Endothelial cell of umbilical vein (primary cell): Measurements from ENCODE around the gene TNIK. TPM values are rescaled to one million over a fixed set of nuclear protein-coding genes. Genes with fewer than 3 reads are reported as not detected.

Source experiments
- BruUV-seq: library from RNA; stranded (reverse); fragments of 400-500 nt; replicated peaks from 2 replicates; lab custom pipeline; 2021; lab: Mats Ljungman, UMichigan
- CTCF ChIA-PET: fragments of 300-600, 350-600 bp; sonication (Branson Sonifier 250); formaldehyde crosslinking; loops from one replicate; lab custom pipeline; 2021; ENCODE audit warnings: antibody characterized with exemption, inconsistent platforms; lab: Charles Lee
- POLR2A ChIA-PET: fragments of 300-600, 350-600 bp; sonication (Branson Sonifier 250); formaldehyde crosslinking; loops from one replicate; lab custom pipeline; 2021; ENCODE audit warnings: antibody characterized with exemption, inconsistent platforms; lab: Charles Lee
- DNase-seq: peaks from one replicate; pipeline ENCODE4 v3.0.0-alpha.2; 2011; ENCODE audit warnings: low read depth, low spot score
- FAIRE-seq: peaks from 2 replicates; lab custom pipeline; 2011; peaks lifted over from hg19 to GRCh38; lab: Jason Lieb, UNC
- H2AFZ ChIP-seq: 2 replicates; pipeline ENCODE4 v1.6.0; 2012; ENCODE audit warnings: low read depth, low read length, control low read depth, inconsistent platforms
- H3K27ac ChIP-seq: 2 replicates; pipeline ENCODE4 v1.5.1; 2011; ENCODE audit warnings: low read depth, mild to moderate bottlenecking, control low read depth, low read length, moderate library complexity; ENCODE audit not compliant: insufficient read depth
- H3K27me3 ChIP-seq, 2 experiments: 2 replicates each; pipeline versions ENCODE4 v1.6.0 to v1.6.1; 2011; ENCODE audit warnings: low read length in 2 of 2, mixed read lengths in 1 of 2; ENCODE audit not compliant: control insufficient read depth in 2 of 2, insufficient read depth in 2 of 2
- H3K36me3 ChIP-seq, 2 experiments: 2 replicates in 1 of 2; 3 replicates in 1 of 2; pipeline ENCODE4 v1.5.1; 2011; ENCODE audit warnings: low read length in 2 of 2, mild to moderate bottlenecking in 1 of 2, moderate library complexity in 1 of 2; ENCODE audit not compliant: control insufficient read depth in 2 of 2, insufficient read depth in 2 of 2; ENCODE audit errors: extremely low read depth in 1 of 2
- H3K4me1 ChIP-seq: 3 replicates; pipeline ENCODE4 v1.5.1; 2011; ENCODE audit warnings: mild to moderate bottlenecking, low read length; ENCODE audit not compliant: control insufficient read depth, insufficient read depth; ENCODE audit errors: extremely low read depth
- H3K4me2 ChIP-seq: 2 replicates; pipeline ENCODE4 v1.6.1; 2011; ENCODE audit warnings: low read length, control low read depth, mixed read lengths; ENCODE audit not compliant: insufficient read depth
- H3K4me3 ChIP-seq, 3 experiments: fragments of 200-600 bp in 1 of 3; sonication (generic), shearing (Covaris generic) in 1 of 3; replicated peaks in 1 of 3; 2 replicates each; pipeline ENCODE4 v1.5.1; 2011 to 2016; ENCODE audit warnings: control low read depth in 3 of 3, low read length in 3 of 3, mild to moderate bottlenecking in 2 of 3, inconsistent platforms in 1 of 3, low read depth in 1 of 3, moderate library complexity in 1 of 3; ENCODE audit not compliant: insufficient read depth in 1 of 3
- H3K79me2 ChIP-seq: 2 replicates; pipeline ENCODE4 v1.6.0; 2012; ENCODE audit warnings: low read length, inconsistent platforms; ENCODE audit not compliant: control insufficient read depth, insufficient read depth
- H3K9ac ChIP-seq: replicated peaks from 2 replicates; pipeline ENCODE3; 2011; ENCODE audit warnings: low read length, control low read depth; ENCODE audit not compliant: insufficient read depth; ENCODE audit errors: extremely low read depth
- H3K9me1 ChIP-seq: replicated peaks from 3 replicates; pipeline ENCODE4 v1.6.0; 2011; ENCODE audit warnings: mild to moderate bottlenecking, low read length; ENCODE audit not compliant: control insufficient read depth, insufficient read depth; ENCODE audit errors: extremely low read depth
- H3K9me3 ChIP-seq: replicated peaks from 2 replicates; pipeline ENCODE4 v1.5.1; 2012; ENCODE audit warnings: low read length, inconsistent platforms; ENCODE audit not compliant: control insufficient read depth, insufficient read depth
- H4K20me1 ChIP-seq: replicated peaks from 2 replicates; pipeline ENCODE3; 2011; ENCODE audit warnings: mild to moderate bottlenecking, low read length; ENCODE audit not compliant: control insufficient read depth, insufficient read depth; ENCODE audit errors: extremely low read depth
- EZH2 ChIP-seq: IDR thresholded peaks from 2 replicates; pipeline ENCODE4 v1.6.1; 2012; ENCODE audit warnings: borderline replicate concordance, low read depth, mild to moderate bottlenecking, moderate library complexity, low read length, inconsistent platforms; ENCODE audit not compliant: severe bottlenecking
- FOS ChIP-seq: IDR thresholded peaks from 2 replicates; pipeline ENCODE4 v1.6.1; 2011; ENCODE audit warnings: mild to moderate bottlenecking, low read length, moderate library complexity, borderline replicate concordance; ENCODE audit not compliant: insufficient read depth
- GATA2 ChIP-seq: IDR thresholded peaks from 2 replicates; pipeline ENCODE4 v1.7.0; 2011; ENCODE audit warnings: low read depth, mild to moderate bottlenecking, moderate library complexity, mixed read lengths, low read length; ENCODE audit not compliant: insufficient read length, insufficient read depth
- JUN ChIP-seq: IDR thresholded peaks from 2 replicates; pipeline ENCODE4 v1.6.1; 2011; ENCODE audit warnings: borderline replicate concordance, low read depth; ENCODE audit not compliant: insufficient read length, insufficient read depth
- MAX ChIP-seq: IDR thresholded peaks from 2 replicates; pipeline ENCODE4 v1.6.1; 2011; ENCODE audit not compliant: insufficient read depth, insufficient read length
- MYC ChIP-seq: IDR thresholded peaks from one replicate; pipeline ENCODE4 v1.6.1; 2011; ENCODE audit warnings: mild to moderate bottlenecking, low read depth, low read length
- POLR2A ChIP-seq: IDR thresholded peaks from 2 replicates; pipeline ENCODE4 v1.6.1; 2012; ENCODE audit warnings: low read depth, mild to moderate bottlenecking, control low read depth, low read length
- POLR2AphosphoS5 ChIP-seq: IDR thresholded peaks from 2 replicates; pipeline ENCODE4 v1.6.1; 2012; ENCODE audit warnings: low read depth, mild to moderate bottlenecking, control low read depth, low read length, moderate library complexity; ENCODE audit not compliant: insufficient read depth
- dilution Hi-C: fragments of 300-500 bp; cut with MboI; formaldehyde crosslinking; loops from one replicate; pipeline ENCODE4 v1.15.0; 2019; ENCODE audit warnings: low sequenced_read_pairs; ENCODE audit not compliant: extremely low pct_ligation_motif_present
- intact Hi-C: fragments of 100-400 bp; cut with micrococcal nuclease; formaldehyde crosslinking; loops from one replicate; pipeline ENCODE4 v1.10.0; 2022
- polyA plus RNA-seq, 4 experiments: library from polyadenylated mRNA; depleted of rRNA in 3 of 4; stranded (reverse) in 3 of 4; unstranded in 1 of 4; fragments of >200 nt; gene quantifications; 2 replicates each; pipeline versions ENCODE4 v1.2.1 to v1.2.3, GENCODE V29; 2011 to 2012; ENCODE audit warnings: missing spikeins in 1 of 4
- total RNA-seq: library from RNA; stranded (reverse); gene quantifications from 2 replicates; pipeline ENCODE4 v1.2.3, GENCODE V29; 2021
- TF ChIP-seq, protein P1 (sequence below), 2 donors: IDR thresholded peaks; 1 replicate in 1 of 2; 2 replicates in 1 of 2; pipeline ENCODE4 v1.5.1; 2011; ENCODE audit warnings: low read length in 2 of 2, mild to moderate bottlenecking in 2 of 2, moderate library complexity in 2 of 2, control low read depth in 1 of 2, inconsistent platforms in 1 of 2, low read depth in 1 of 2; ENCODE audit not compliant: insufficient read depth in 1 of 2; ENCODE audit errors: extremely low read depth in 1 of 2

Gene TNIK
- total and polyA plus RNA-seq, 2 donors (not counting 3 experiments of a cell fraction or from before 2014, with no cell fraction given): 10.9 to 39.7 TPM

DNA sequence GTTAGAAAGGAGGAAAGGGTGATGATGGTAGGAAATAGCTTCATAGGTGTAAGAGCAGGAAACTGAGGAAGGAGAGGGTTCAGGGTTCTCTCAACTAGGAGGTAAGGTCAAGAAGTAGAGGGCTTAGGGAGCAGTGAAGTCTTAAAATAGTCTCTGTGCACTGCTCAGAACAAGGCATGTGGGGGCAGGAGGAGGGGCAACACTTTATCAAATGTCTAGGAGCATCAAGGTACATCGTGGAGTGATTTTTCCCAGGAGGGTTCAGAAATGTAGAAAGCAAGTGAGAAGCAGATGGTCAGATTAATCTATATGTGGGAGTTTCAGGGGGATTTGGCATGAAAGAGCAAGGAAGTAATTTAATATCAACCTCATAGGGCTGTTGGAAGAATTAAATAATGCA is 58.8 kb downstream of the TNIK start:
- Histone ChIP-seq H3K4me2 (no peak overlapping the region), H3K4me3 (no peak overlapping the region), H3K4me1 (peaks cover 9% of the 10 kb centered on the region), H3K27me3 (no peaks in the 10 kb centered on the region), H4K20me1 (no peaks in the 10 kb centered on the region), H3K27ac (no peak overlapping the region), H3K9me1 (no peaks in the 10 kb centered on the region), H2AFZ (no peak overlapping the region), H3K9ac (no peak overlapping the region), H3K36me3 (no peaks in the 10 kb centered on the region), H3K9me3 (no peaks in the 10 kb centered on the region), H3K79me2 (peaks cover 21% of the 10 kb centered on the region)
- FAIRE-seq: no peak
- intact Hi-C loops (no loop called here), dilution Hi-C loops (no loop called here)
- no TSS peak for BruUV-seq
- CTCF ChIA-PET: interaction anchor here (1.2 kb wide), 1 partner anchor 17 kb away, joined by 4 read pairs; no protein-coding TSS in a partner anchor
- POLR2A ChIA-PET: no interaction called here
- TF ChIP-seq POLR2A (no peak), JUN (no peak), POLR2AphosphoS5 (no peak), GATA2 (no peak), FOS (no peak), EZH2 (no peak), MAX (no peak), MYC (no peak)
- TF ChIP-seq, protein P1, sequence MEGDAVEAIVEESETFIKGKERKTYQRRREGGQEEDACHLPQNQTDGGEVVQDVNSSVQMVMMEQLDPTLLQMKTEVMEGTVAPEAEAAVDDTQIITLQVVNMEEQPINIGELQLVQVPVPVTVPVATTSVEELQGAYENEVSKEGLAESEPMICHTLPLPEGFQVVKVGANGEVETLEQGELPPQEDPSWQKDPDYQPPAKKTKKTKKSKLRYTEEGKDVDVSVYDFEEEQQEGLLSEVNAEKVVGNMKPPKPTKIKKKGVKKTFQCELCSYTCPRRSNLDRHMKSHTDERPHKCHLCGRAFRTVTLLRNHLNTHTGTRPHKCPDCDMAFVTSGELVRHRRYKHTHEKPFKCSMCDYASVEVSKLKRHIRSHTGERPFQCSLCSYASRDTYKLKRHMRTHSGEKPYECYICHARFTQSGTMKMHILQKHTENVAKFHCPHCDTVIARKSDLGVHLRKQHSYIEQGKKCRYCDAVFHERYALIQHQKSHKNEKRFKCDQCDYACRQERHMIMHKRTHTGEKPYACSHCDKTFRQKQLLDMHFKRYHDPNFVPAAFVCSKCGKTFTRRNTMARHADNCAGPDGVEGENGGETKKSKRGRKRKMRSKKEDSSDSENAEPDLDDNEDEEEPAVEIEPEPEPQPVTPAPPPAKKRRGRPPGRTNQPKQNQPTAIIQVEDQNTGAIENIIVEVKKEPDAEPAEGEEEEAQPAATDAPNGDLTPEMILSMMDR (IDR thresholded peaks at IDR 0.05; ENCODE audit: extremely low read depth in 1 of 2, insufficient read depth in 1 of 2, low read depth in 1 of 2, low read length in 2 of 2): no peak
- no peak for DNase-seq
